HepG2 (cell line): ENCODE results near the gene CSNK1D. TPM values are rescaled to one million over a fixed set of nuclear protein-coding genes. Genes with fewer than 3 reads are reported as not detected.

Experiments used
- ARHGAP35 ChIP-seq: sonication (generic); formaldehyde crosslinking; IDR thresholded peaks from 2 replicates; pipeline ENCODE4 v1.9.0; 2022; ENCODE audit warnings: mild to moderate bottlenecking, inconsistent platforms, moderate library complexity, missing genetic modification reagents, borderline replicate concordance
- ATF4 ChIP-seq, 2 experiments: fragments of 450-650 bp in 1 of 2; sonication (generic) in 1 of 2; formaldehyde crosslinking; IDR thresholded peaks; 2 replicates each; pipeline versions ENCODE4 v1.5.0 to v1.8.0; 2020 to 2022; ENCODE audit warnings: mild to moderate bottlenecking in 1 of 2, missing genetic modification reagents in 1 of 2
- ATF7-NPFF ChIP-seq: sonication (generic); formaldehyde crosslinking; IDR thresholded peaks from 2 replicates; pipeline ENCODE4 v1.8.1; 2023; ENCODE audit warnings: mild to moderate bottlenecking, low read depth, missing genetic modification reagents, moderate library complexity
- EEA1 ChIP-seq: sonication (generic); formaldehyde crosslinking; IDR thresholded peaks from 2 replicates; pipeline ENCODE4 v1.5.1; 2020; ENCODE audit warnings: mild to moderate bottlenecking, missing genetic modification reagents, borderline replicate concordance
- FOXO1 ChIP-seq: sonication (generic); formaldehyde crosslinking; IDR thresholded peaks from 2 replicates; pipeline ENCODE4 v1.4.0; 2020; ENCODE audit warnings: missing genetic modification reagents
- GABPB1 ChIP-seq: IDR thresholded peaks from 2 replicates; pipeline ENCODE4 v1.6.1; 2016; ENCODE audit warnings: mild to moderate bottlenecking, missing genetic modification reagents, moderate library complexity, missing compliant biosample characterization
- GFI1 ChIP-seq: sonication (generic); formaldehyde crosslinking; IDR thresholded peaks from 2 replicates; pipeline ENCODE4 v1.5.0; 2020; ENCODE audit warnings: missing genetic modification reagents, mild to moderate bottlenecking, borderline replicate concordance
- GMEB2 ChIP-seq: IDR thresholded peaks from 2 replicates; pipeline ENCODE4 v1.6.1; 2016; ENCODE audit warnings: missing biosample characterization, missing genetic modification reagents, low read depth
- HOXA9 ChIP-seq: sonication (generic); formaldehyde crosslinking; IDR thresholded peaks from 2 replicates; pipeline ENCODE4 v1.8.1; 2022; ENCODE audit warnings: missing genetic modification reagents, mild to moderate bottlenecking, moderate library complexity, borderline replicate concordance
- POGK ChIP-seq: sonication (generic); formaldehyde crosslinking; conservative IDR thresholded peaks from 2 replicates; pipeline ENCODE4 v1.8.0; 2022; ENCODE audit warnings: mild to moderate bottlenecking, moderate library complexity, missing genetic modification reagents
- POLR2AphosphoS2 ChIP-seq: IDR thresholded peaks from 2 replicates; pipeline ENCODE4 v1.6.1; 2011; ENCODE audit warnings: low read depth, low read length, improper control_type of control experiment
- SKIL ChIP-seq: sonication (generic); formaldehyde crosslinking; IDR thresholded peaks from 2 replicates; pipeline ENCODE4 v1.8.0; 2022; ENCODE audit warnings: missing genetic modification reagents, mild to moderate bottlenecking, moderate library complexity, borderline replicate concordance
- SUZ12 ChIP-seq: fragments of 150-350 bp; IDR thresholded peaks from 2 replicates; pipeline ENCODE4 v1.6.1; 2014; ENCODE audit warnings: low read depth, low read length
- ZBTB37 ChIP-seq: sonication (generic); formaldehyde crosslinking; IDR thresholded peaks from 2 replicates; pipeline ENCODE4 v1.4.0; 2020; ENCODE audit warnings: mild to moderate bottlenecking, missing genetic modification reagents
- ZNF282 ChIP-seq: fragments of 450-650 bp; IDR thresholded peaks from 2 replicates; pipeline ENCODE4 v1.6.1; 2018; ENCODE audit not compliant: partially characterized antibody
- ZNF326 ChIP-seq: sonication (generic); formaldehyde crosslinking; IDR thresholded peaks from 2 replicates; pipeline ENCODE4 v1.4.0; 2020; ENCODE audit warnings: missing genetic modification reagents, borderline replicate concordance
- ZNF576 ChIP-seq: sonication (generic); formaldehyde crosslinking; IDR thresholded peaks from 2 replicates; pipeline ENCODE4 v1.4.0; 2020; ENCODE audit warnings: mild to moderate bottlenecking, missing genetic modification reagents
- ZNF709 ChIP-seq: sonication (generic); formaldehyde crosslinking; IDR thresholded peaks from 2 replicates; pipeline ENCODE4 v1.5.0; 2020; ENCODE audit warnings: mild to moderate bottlenecking, missing genetic modification reagents
- ZNF747 ChIP-seq: sonication (generic); formaldehyde crosslinking; IDR thresholded peaks from 2 replicates; pipeline ENCODE4 v1.8.1; 2023; ENCODE audit warnings: missing genetic modification reagents, mild to moderate bottlenecking, borderline replicate concordance
- ZNF768 ChIP-seq: sonication (generic); formaldehyde crosslinking; IDR thresholded peaks from 2 replicates; pipeline ENCODE4 v1.4.0; 2020; ENCODE audit warnings: missing genetic modification reagents
- polyA plus RNA-seq, 8 experiments: library from polyadenylated mRNA; depleted of rRNA in 3 of 8; stranded (reverse) in 7 of 8; unstranded in 1 of 8; fragments of >200 nt; fragmentation: Illumina TruSeq in 4 of 8; extraction: Trizol in 4 of 8; gene quantifications; 2 replicates each; pipeline versions ENCODE4 v1.2.1 to v1.2.3, GENCODE V29; 2011 to 2016; ENCODE audit warnings: low read depth in 4 of 8, missing spikeins in 1 of 8, mixed read lengths in 1 of 8; ENCODE audit not compliant: insufficient read depth in 1 of 8
- total RNA-seq, 5 experiments: library from RNA; depleted of rRNA; stranded (reverse); fragments of >200 nt; fragmentation: Illumina TruSeq; extraction: Trizol; gene quantifications; 2 replicates each; pipeline ENCODE4 v1.2.3, GENCODE V29; 2016; ENCODE audit warnings: low read depth in 1 of 5

The CSNK1D gene
- total and polyA plus RNA-seq, 2 of the 13 experiments (the other 11 are each of a cell fraction or from before 2014, with no cell fraction given): 31.5 to 128 TPM

- TF ChIP-seq SKIL (CRISPR knock-in tag) (no peak; the same call in 1 of the 2 replicates), SUZ12 (no peak), GABPB1 (peak; percentile 94), ATF7-NPFF (CRISPR knock-in tag) (no peak; the same call in none of the 2 replicates), ZNF326 (CRISPR knock-in tag) (no peak), EEA1 (CRISPR knock-in tag) (no peak; the same call in 1 of the 2 replicates), ZNF747 (CRISPR knock-in tag) (peak; percentile 80), ZNF709 (CRISPR knock-in tag) (peak; percentile 80), ZNF768 (CRISPR knock-in tag) (peak; percentile 52; the same call in 1 of the 2 replicates), ATF4 (CRISPR knock-in tag; IDR thresholded peaks at IDR 0.05) (peak in 1 of 2 experiments; percentile 64; a peak in 1 of 4 replicates), POLR2AphosphoS2 (0 out of 2 replicates have a peak, but pooled peaks have one; percentile 47), ZBTB37 (CRISPR knock-in tag) (no peak), POGK (peak; percentile 91; the same call in 1 of the 2 replicates), GMEB2 (CRISPR knock-in tag) (peak; percentile 34; the same call in 1 of the 2 replicates), ARHGAP35 (CRISPR knock-in tag) (peak; percentile 96), ZNF576 (peak; percentile 5; the same call in 1 of the 2 replicates), HOXA9 (CRISPR knock-in tag) (no peak), GFI1 (CRISPR knock-in tag) (peak; percentile 87; the same call in 1 of the 2 replicates), ZNF282 (no peak), FOXO1 (CRISPR knock-in tag) (peak; percentile 45)
Observed at GRCh38 chr17:82273327-82274133, at the start of gene CSNK1D (continued).
